ENCODE measurements around the gene EDNRB. TPM values are rescaled to one million over a fixed set of nuclear protein-coding genes. Genes with fewer than 3 reads are reported as not detected.
A peak's percentile ranks its signal among the peaks of the same experiment; 100 is the strongest.

Gene EDNRB
- total RNA-seq, 1 donor = 8.2 TPM

GRCh38 chr13:77928909-77929308 is 10.3 kb upstream of the EDNRB start:
- no peak for TF ChIP-seq CTCF (IDR thresholded peaks at IDR 0.05; ENCODE audit: insufficient read depth, low read depth, low read length)
- no peak for DNase-seq (ENCODE audit: low read depth)
- no peak overlapping the region for H3K4me3 ChIP-seq (ENCODE audit: low read depth, low read length)

- no peak for DNase-seq (ENCODE audit: low read depth)
- H3K4me3 ChIP-seq (ENCODE audit: low read depth, low read length) = no peak overlapping the region
- no peak for TF ChIP-seq CTCF (IDR thresholded peaks at IDR 0.05; ENCODE audit: insufficient read depth, low read depth, low read length)
These were observed 7.0 kb upstream of the EDNRB start for GRCh38 chr13:77925616-77926015.

GRCh38 chr13:77919921-77920294 is 1.3 kb upstream of the EDNRB start:
- no peak for DNase-seq (ENCODE audit: low read depth)
- peak overlapping the region; percentile 75 for H3K4me3 ChIP-seq (ENCODE audit: low read depth, low read length)
- no peak for TF ChIP-seq CTCF (IDR thresholded peaks at IDR 0.05; ENCODE audit: insufficient read depth, low read depth, low read length)

- no peak for TF ChIP-seq CTCF (IDR thresholded peaks at IDR 0.05; ENCODE audit: insufficient read depth, low read depth, low read length)
- DNase-seq (ENCODE audit: low read depth) = peak; percentile 43
These were observed 752 bp upstream of the EDNRB start for GRCh38 chr13:77919246-77919920.

GRCh38 chr13:77916488-77916887 is 2.1 kb downstream of the EDNRB start:
- DNase-seq (ENCODE audit: low read depth) = peak; percentile 85
- H3K4me3 ChIP-seq (ENCODE audit: low read depth, low read length) = peak overlapping the region; percentile 75
- TF ChIP-seq CTCF (IDR thresholded peaks at IDR 0.05; ENCODE audit: insufficient read depth, low read depth, low read length) = no peak

More at GRCh38 chr13:77919246-77919920, 752 bp upstream of the EDNRB start:
- peak overlapping the region; percentile 75 for H3K4me3 ChIP-seq (ENCODE audit: low read depth, low read length)

GRCh38 chr13:77915686-77916085 is 2.9 kb downstream of the EDNRB start:
- DNase-seq (ENCODE audit: low read depth) = no peak
- peak overlapping the region; percentile 75 for H3K4me3 ChIP-seq (ENCODE audit: low read depth, low read length)
- TF ChIP-seq CTCF (IDR thresholded peaks at IDR 0.05; ENCODE audit: insufficient read depth, low read depth, low read length) = no peak

GRCh38 chr13:77913003-77913402 is 5.6 kb downstream of the EDNRB start:
- DNase-seq (ENCODE audit: low read depth) = no peak
- no peak overlapping the region for H3K4me3 ChIP-seq (ENCODE audit: low read depth, low read length)
- no peak for TF ChIP-seq CTCF (IDR thresholded peaks at IDR 0.05; ENCODE audit: insufficient read depth, low read depth, low read length)
